ENCODE measurements around the gene ATP5F1B. TPM values are rescaled to one million over a fixed set of nuclear protein-coding genes. Genes with fewer than 3 reads are reported as not detected.
"Not testable (repeated sequence)": the region's sequence is repeated elsewhere in the genome, so short reads cannot be mapped to it uniquely, and the experiment has no call there.

ATP5F1B gene
- total RNA-seq, 1 donor from 2014 or later: 475 TPM

DNA sequence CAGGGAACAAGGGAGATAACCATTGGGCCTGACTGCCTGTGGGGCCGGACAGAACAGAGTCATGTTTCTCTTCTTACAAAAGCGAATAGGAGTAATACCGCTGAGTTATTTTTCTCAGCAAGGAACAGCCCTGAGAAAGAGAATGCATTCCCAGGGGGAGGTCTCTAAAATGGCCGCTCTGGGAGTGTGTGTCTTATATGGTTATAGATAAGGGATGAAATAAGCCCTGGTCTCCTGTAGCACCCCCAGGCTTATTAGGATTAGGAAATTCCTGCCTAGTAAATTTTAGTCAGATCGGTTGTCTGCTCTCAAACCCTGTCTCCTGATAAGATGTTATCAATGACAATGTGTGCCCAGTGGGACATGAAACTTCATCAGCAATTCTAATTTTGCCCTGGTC is 8.0 kb upstream of the ATP5F1B start:
- intact Hi-C loops (cut with micrococcal nuclease): not testable (repeated sequence)

DNA sequence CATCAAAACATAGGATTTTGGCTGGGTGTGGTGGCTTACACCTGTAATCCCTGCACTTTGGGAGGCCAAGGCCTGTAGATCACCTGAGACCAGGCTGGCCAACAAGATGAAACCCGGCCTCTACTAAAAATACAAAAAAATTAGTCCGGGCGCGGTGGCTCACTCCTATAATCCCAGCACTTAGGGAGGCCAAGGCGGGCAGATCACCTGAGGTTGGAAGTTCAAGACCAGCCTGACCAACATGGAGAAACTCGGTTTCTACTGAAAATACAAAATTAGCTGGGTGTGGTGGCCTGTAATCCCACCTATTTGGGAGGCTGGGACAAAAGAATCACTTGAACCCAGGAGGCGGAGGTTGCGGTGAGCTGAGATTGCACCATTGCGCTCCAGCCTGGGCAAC is 2.2 kb upstream of the ATP5F1B start:
- intact Hi-C loops (cut with micrococcal nuclease): loop anchor here (5.0 kb wide), 1 partner anchor 831 kb away; the partner anchor contains the start of genes ORMDL2 and SARNP

DNA sequence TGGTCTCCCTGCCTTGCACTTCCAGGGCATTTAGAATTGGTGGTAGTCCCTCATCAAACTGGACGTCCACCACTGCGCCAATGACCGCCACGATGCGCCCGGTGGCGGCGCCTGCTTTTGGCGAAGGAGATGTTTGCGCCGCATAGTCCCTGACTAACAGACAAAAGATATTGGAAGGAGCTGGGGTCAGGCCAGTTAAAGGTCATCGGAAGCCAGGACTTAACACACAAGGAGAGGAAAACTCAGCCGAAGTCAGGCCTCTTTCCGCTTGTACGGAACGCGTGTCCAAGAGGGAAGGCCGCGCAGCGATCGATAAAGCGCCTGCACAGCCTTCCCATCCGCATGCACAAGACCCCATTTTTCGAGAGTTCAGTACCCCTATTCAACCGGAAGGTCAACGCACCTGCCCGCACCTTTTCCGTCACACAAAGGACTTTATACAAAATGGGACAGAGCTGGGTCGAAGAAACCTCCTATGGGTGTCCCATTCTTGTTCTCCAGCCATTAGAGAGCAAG is 525 bp downstream of the ATP5F1B start:
- intact Hi-C loops (cut with micrococcal nuclease): loop anchor here (5.0 kb wide), 1 partner anchor 828 kb away; the partner anchor contains the start of genes ORMDL2 and SARNP

DNA sequence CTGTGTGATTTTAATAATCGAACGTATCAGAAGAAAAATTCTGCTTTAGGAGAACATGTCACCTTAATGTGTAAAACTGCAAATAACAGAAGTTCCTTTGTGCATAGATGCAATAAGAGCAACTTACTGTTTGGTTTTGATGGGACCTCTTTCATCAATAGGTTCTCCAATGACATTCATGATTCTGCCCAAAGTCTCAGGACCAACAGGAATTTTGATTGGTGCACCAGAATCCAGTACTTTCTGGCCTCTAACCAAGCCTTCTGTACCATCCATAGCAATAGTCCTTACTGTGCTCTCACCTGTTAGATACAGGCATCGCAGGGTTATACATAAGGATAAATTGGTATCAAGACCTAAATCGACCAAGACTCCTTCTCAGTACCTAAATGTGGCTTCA is 1.1 kb downstream of the ATP5F1B start:
- intact Hi-C loops (cut with micrococcal nuclease): loop anchor here (5.0 kb wide), 1 partner anchor 827 kb away; the partner anchor contains the start of genes ORMDL2 and SARNP

DNA sequence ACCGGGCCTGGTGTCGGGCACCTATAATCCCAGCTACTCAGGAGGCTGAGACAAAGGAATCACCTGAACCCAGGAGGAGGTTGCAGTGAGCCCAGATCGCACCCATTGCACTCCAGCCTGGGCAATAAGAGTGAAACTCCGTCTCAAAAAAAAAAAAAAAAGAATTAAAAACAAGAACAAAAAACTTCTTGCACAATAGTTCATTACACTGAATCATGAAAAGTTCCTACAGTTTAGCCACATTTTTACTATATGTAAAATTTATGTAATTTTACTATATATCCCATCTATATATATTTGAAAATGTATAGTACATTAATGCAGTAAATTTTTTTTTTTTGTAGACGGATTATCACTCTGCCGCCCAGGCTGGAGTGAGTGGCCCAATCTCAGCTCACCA is 4.6 kb downstream of the ATP5F1B start:
- intact Hi-C loops (cut with micrococcal nuclease): no loop called here

DNA sequence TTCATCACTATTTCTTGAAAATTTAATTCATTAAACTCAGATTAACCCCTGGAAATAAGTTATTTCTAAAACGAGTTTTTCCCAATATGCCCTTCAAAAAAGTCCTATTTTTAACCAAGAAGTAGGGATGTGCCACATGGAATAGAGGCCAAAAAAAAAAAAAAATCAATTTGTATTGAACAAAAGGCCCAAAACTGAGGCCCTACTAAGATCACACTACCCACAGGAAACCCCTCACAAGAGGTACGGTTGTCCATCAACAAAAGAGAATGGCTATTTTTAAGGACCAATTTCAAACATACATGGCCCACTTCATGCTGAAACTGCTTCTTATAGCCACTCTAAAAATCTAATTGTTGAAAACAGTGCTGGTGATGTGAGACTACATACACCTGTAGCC is 8.2 kb downstream of the ATP5F1B start:
- intact Hi-C loops (cut with micrococcal nuclease): loop anchor here (2.0 to 5.0 kb wide), 11 partner anchors 65 to 1115 kb away; partner anchors contain the start of genes BLOC1S1, CDK4, CS and DGKA

DNA sequence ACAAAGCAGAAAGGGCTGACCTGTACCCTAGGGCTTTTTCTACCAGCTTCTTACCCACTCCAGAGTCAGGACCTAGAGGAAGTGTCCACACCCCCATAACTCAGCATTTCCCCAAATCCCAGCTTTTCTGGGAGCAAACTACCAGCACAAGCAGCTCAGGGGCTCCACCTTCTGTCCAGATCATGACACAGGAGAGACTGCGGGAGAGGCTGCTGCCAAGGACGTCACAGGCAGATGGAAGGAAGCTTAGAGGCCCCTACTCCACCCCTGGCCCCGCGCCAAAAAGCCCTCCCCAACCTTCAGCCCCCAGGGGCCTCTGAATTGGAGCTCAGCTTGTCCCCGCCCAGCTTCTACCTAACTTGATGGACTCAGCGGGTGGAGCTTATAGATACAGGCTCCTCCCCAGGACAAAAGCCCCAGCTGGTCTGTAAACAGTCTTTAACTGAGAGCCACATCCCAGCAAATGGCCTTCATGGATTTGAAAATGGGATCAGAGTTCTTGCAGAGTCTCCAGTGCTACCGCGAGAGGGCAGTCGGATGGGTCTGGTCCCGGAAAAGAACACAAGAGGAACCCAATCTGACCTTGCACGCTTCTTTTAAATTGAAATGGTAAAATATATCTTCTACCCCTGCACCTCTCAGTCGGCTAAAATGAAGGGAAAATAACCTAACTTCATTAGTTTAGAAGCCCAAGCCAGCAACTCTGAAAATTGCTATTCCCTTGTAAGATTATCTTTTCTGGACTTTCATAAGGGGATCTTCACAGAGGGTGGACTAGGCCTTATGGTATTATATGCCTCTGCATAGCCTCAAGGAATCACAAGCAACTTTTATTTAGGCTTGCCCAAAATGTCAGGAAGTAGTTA is 8.9 kb downstream of the ATP5F1B start:
- intact Hi-C loops (cut with micrococcal nuclease): loop anchor here (1.0 to 5.0 kb wide), 17 partner anchors 9 to 1115 kb away; partner anchors contain the start of genes BLOC1S1, CDK4, CS and DGKA

DNA sequence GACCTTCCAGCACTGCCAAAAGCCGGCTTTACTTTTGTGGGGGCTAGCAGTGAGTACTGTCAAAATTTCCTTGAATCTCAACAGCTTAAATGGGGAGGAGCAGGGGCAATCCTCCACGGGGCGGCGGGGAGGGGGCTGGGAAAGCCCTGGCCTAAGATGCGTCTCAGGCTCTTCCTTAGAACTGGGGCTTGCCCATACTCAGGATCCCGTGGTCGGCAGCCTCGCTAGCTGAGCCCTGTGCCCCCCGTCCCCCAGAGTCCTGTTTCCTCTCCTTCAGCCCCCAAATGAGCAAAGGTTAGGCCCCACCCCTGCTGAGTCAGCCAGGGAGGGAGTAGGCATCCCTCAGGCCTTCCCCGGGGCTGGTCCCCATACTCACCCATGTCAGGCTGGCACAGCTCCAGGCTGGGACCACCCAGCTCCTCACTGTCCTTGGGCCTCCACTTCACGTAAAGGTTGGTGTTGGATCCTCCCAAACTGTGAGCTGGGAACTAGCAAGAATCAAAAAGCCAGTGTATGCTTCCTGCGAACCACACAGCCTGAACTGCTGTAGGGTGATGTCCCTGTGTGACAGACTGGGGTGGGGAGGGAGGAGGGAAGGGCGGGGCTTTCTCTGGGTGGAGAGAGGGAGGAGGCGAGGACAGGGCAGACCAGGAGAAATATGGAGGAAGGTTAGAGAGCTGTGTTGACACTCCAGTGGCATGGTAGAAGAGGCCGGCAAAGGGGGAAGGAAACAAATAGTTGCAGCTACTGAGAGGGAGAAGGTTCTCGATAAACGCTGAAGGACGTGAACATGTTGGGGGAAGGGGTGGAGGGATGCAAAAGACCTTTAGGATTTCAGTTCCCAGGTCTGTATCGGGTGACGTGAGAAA is 9.7 kb downstream of the ATP5F1B start:
- intact Hi-C loops (cut with micrococcal nuclease): loop anchor here (1.0 to 5.0 kb wide), 18 partner anchors 8 to 1116 kb away; partner anchors contain the start of genes BLOC1S1, CDK4, CS and DGKA

DNA sequence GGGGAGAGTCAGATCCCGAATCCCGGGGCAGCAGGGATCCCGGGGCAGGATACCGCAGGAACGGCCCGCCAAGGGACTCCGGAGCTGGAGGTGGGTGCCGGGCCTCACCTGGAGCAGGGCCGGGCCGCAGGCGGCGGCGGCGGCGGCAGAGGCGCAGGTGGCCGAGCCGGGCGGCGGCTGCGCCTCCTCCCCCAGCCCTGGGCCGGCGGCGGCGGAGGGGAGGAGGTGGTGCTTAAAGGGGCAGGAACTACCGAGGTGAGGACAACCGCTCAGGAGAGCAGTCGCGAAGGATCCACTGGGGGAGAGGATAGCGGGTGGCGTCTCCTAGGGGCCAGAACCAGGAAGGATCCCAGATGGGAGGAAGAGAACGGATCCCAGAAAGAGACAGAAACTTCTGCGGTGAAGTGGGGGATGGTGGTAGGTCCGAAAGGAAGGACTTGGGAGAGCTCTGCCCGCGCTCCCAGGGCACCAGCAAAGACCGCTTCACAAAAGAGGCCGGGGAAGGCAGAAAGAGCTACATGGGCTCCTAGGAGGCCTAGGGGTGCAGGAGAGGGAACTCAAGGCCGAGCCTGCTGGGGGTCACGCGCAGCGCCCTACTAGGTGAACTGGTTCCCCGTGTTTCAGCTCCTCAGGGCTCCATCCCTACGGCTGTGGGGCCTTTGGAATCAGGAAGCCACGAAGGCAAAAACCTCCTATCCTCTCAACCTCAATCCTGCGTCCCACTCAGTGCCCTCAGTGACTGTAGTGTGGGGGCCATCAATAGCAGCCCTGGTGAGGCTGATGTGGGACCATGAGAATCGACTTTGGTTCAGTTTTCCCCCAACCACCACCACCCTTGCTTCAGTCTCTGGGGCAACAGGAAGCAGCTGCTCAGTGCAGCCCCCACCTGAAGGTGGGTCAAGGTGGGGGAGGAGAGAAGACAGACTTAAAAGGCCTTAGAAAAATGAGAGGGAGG is 10.7 kb downstream of the ATP5F1B start:
- intact Hi-C loops (cut with micrococcal nuclease): loop anchor here (2.0 to 5.0 kb wide), 7 partner anchors 186 to 1117 kb away; partner anchors contain the start of genes BLOC1S1, CDK4, INHBC and NABP2

DNA sequence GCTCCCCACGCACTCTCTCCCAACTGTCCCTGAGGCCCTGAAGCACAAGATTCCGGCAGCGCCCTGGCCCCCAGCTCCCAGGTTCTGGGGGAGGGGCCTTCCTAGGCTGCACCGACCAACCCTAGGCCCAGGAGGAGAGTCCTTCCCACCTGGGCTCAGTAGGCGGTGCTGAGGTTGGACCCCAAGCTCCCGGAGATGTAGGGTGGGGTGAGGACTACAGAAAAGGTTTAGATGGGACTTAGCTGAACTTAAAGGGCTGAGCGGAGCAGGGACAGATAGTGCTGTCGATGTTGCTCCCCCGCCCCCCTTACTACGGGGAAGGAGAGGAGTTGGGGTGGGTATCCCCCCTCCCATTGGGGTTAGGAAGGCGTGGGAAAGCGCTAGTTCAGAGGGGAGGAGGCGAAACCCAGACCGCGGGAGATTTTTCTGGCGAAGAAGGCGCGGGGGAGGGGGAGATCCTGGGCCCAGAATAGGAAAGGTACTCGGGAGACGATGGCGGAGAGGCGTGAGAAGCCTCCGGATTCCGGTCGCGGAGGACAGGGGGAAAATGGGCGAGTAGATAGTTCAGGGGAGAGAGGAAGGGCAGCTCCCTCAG is 11.4 kb downstream of the ATP5F1B start:
- intact Hi-C loops (cut with micrococcal nuclease): loop anchor here (2.0 to 5.0 kb wide), 2 partner anchors 186 to 412 kb away; partner anchors contain the start of genes NABP2, RNF41 and TIMELESS

DNA sequence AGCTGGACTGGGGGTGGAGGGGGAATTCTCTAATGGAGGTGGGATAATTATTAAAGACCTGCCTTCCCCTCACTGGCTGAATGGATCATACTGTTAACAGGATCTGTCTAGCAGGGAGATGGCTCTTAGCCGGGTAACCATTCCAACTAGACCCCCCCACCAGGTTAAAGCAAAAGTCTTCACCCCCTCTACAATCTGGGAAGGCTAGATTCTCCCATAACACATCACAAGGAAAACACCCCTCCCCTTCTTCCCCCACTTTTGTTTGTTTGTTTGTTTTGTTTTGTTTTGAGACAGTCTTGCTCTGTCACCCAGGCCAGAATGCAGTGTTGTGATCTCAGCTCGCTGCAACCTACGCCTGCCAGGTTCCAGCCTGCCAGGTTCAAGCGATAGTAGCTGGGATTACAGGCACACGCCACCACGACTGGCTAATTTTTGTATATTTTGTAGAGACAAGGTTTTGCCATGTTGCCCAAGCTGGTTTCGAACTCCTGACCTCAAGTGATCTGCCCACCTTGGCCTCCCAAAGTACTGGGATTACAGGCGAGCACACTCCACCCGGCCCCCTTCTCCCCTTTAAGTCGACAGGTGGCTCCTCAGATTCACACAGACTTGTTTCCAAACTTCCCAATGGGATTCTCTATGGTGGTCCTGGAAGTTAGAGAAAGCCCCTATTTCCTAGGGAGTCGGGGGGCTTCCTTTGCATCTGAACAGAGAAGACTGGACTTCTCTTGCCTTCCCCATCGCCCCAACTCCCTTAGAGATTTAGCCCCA is 12.1 kb downstream of the ATP5F1B start:
- intact Hi-C loops (cut with micrococcal nuclease): loop anchor here (2.0 to 5.0 kb wide), 2 partner anchors 185 to 411 kb away; partner anchors contain the start of genes NABP2, RNF41 and TIMELESS

DNA sequence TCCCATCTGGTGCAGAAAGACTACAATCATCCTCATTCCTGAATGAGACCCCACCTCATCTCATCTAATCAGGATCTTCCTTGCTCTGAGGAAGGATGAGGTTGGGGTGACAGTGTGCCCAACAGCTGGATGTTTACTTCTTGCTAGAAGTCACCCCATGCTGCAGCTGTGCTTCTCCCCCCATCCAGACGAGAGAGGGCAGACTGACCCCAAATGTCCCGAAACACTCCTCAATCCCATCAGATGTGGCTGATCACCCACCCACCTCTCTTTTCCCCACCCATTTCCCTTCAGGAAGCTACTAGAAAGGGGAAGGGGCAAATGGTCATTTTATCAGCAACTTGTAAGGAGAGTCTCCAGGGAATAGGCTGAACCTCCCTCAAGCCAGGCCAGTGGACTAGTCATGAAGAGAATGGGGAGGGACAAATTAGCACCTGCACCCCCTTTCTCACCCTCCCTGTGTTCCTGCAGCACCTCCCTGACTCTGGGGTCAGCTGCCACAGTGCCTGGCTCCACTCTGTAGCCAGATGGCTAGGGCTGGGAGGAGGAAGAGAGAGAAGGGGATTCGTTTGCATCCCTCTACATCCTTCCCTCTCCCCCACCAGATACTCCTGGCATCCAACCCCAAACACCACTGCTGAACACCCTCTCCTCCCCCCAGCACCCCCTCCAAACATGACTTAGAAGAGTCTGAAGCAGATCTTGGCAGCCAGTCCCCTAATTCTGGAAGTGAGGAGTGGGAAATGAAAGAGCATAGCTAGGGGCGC is 12.9 kb downstream of the ATP5F1B start:
- intact Hi-C loops (cut with micrococcal nuclease): loop anchor here (5.0 kb wide), 1 partner anchor 411 kb away; the partner anchor contains the start of genes NABP2 and RNF41

DNA sequence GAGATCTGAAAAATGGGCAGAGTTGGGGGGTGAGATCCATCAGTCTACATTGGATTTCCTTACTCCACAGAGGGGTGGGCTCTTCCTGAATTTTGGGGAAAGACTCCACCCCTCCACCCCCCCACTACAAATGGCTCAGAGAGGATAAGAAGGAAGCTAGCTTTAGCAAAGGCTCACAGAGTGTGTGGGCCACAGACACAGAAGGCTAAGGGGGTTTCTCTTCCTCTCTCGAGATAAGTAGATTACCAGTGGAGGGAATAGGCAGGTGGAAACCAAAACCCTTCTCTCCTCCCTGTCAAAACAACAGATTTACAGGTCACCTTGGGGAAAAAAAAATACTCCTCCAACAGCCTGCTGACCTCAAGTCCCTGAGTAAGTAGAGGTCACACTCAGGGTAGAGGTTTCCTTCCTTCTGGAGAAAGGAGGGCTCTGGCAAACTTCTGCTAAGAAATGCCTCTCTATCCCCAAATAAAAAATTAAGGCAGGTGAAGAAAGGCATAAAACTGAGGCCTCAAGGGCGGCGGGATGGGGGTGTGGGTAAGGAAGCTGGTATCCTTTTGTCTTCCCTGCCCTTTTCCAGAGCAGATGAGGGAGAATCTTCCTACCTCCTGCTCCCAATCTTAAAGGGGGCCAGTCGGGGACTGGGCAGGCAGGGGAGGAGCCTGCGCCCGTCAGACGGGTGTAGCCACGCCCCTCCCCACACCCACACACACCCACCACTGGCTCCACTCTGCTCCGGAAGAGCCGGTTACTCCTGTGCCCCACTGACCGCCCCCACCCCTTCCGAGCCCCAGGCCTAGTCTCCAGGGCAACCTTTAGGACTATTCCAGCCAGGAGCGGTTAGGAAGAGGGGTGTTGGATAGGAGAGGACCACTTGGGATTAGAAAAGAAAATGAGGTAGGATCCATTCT is 13.7 kb downstream of the ATP5F1B start:
- intact Hi-C loops (cut with micrococcal nuclease): loop anchor here (5.0 kb wide), 1 partner anchor 410 kb away; the partner anchor contains the start of genes NABP2 and RNF41

DNA sequence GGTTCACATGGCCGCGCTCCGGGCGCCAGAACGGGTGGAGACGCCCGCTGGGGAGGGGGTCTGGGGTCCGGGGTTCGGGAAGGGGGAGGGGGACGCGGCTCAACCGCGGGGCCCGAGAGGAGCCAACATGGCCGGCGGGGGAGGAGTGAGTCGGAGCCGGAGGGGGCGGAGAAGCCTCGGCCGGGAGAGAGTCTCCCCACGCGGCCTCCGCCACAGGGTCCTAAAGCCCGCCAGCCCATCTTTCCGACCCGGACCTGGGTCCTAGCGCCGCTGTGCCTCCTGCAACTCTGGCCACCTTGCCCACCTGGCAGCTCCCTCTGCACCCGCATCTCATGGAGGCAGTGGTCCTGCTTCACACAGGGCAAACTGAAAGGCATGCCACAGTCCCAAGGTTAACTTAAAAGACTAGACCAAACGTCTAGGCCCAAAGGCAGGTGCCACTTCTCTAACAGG is 15.6 kb downstream of the ATP5F1B start, which contains the start of gene BAZ2A:
BAZ2A (minus strand) TSS at position 147 of the 453 bp plus-strand sequence. CDS start 12,796 bp downstream, outside the sequence.
- intact Hi-C loops (cut with micrococcal nuclease): loop anchor here (1.0 to 5.0 kb wide), 3 partner anchors 58 to 408 kb away; partner anchors contain the start of genes NABP2, PTGES3, RBMS2 and RNF41

DNA sequence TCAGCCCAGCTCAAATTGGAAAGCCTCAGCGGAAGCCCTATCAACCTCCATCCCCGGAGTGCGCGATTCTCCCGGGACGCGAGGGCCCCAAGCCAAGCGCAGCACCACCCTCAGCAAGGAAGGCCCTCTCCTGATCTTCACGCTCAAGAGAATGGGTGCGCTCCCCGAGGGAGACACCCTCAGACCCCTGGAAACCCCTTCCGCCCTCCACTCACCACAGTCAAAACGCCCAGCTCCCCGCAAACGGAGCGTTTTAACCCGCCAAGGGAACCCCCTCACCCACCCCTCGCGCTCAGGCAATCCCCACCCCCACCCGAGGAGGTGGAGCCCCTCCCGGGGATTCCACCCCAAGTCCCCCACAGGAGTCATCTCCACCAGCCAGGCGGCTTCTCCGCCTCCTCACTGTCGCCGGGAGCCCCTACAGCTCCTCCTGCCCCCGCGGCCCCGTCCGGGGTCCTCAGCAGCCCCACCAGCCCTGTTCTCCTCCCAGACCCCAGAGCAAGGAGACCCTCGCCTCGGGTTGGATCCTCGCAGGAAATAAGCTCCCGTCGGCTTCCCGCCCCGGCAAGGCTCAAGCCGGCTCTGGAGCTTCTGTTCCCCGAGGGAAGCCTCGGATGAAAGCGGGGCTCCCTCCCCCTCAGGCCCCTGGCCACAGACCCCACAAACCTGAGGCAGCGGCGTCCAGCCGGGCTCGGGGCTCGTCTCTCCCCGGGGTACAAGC is 16.2 kb downstream of the ATP5F1B start:
- intact Hi-C loops (cut with micrococcal nuclease): loop anchor here (1.0 to 5.0 kb wide), 9 partner anchors 17 to 613 kb away; partner anchors contain the start of genes CNPY2, NABP2, PTGES3 and RBMS2

Measured in T-helper 1 cell treated with Interleukin-12 subunit alpha and Interleukin-12 subunit beta and Interleukin-4 antibody, amounts not matched to agents 30 ng/mL and 1 ng/mL, for 36 hours (primary cell).